Nephron (organoid): Measurements from ENCODE around the gene MYO18B.

ENCODE experiments used
- H3K27ac Mint-ChIP-seq, 3 experiments: 2 replicates each; pipeline ENCODE4 v1.8.0; 2020; ENCODE audit warnings: mixed read lengths in 3 of 3, mild to moderate bottlenecking in 2 of 3, moderate library complexity in 1 of 3
- H3K27me3 Mint-ChIP-seq: 2 replicates; pipeline ENCODE4 v1.8.0; 2021; ENCODE audit warnings: low read depth, mild to moderate bottlenecking, moderate library complexity, mixed read lengths
- H3K36me3 Mint-ChIP-seq: 2 replicates; pipeline ENCODE4 v1.8.0; 2020; ENCODE audit warnings: low read depth, mixed read lengths
- H3K4me1 Mint-ChIP-seq: 2 replicates; pipeline ENCODE4 v1.8.0; 2020; ENCODE audit warnings: mixed read lengths
- H3K4me3 Mint-ChIP-seq, 3 experiments: 2 replicates each; pipeline ENCODE4 v1.8.0; 2020; ENCODE audit warnings: mild to moderate bottlenecking in 3 of 3, mixed read lengths in 3 of 3, moderate library complexity in 2 of 3
- H3K9me3 Mint-ChIP-seq: 2 replicates; pipeline ENCODE4 v1.8.0; 2020; ENCODE audit warnings: mixed read lengths
- CTCF ChIP-seq, 3 experiments: fragments of 200-600 bp; sonication (generic); IDR thresholded peaks; one replicate each; pipeline ENCODE4 v1.5.0; 2021; ENCODE audit warnings: antibody characterized with exemption in 3 of 3; ENCODE audit not compliant: unreplicated experiment in 3 of 3

Gene MYO18B

GRCh38 chr22:25839755-25840154 is 97.8 kb downstream of the MYO18B start:
- TF ChIP-seq CTCF (IDR thresholded peaks at IDR 0.05; ENCODE audit: unreplicated experiment in 3 of 3) = no peak
- no peaks in the 10 kb centered on the region for H3K4me1 Mint-ChIP-seq
- no peaks in the 10 kb centered on the region for H3K9me3 Mint-ChIP-seq
- H3K4me3 Mint-ChIP-seq = no peak overlapping the region
- peaks cover 4% of the 10 kb centered on the region for H3K27me3 Mint-ChIP-seq
- H3K27ac Mint-ChIP-seq = no peak overlapping the region
- H3K36me3 Mint-ChIP-seq = no peaks in the 10 kb centered on the region

GRCh38 chr22:25840167-25840566 is 98.2 kb downstream of the MYO18B start:
- Mint-ChIP-seq H3K9me3 (no peaks in the 10 kb centered on the region), H3K27ac (no peak overlapping the region), H3K4me3 (no peak overlapping the region), H3K27me3 (peaks cover 4% of the 10 kb centered on the region), H3K4me1 (no peaks in the 10 kb centered on the region), H3K36me3 (no peaks in the 10 kb centered on the region)
- no peak for TF ChIP-seq CTCF (IDR thresholded peaks at IDR 0.05; ENCODE audit: unreplicated experiment in 3 of 3)

GRCh38 chr22:25840891-25841290 is 98.9 kb downstream of the MYO18B start:
- H3K9me3 Mint-ChIP-seq = no peaks in the 10 kb centered on the region
- H3K27me3 Mint-ChIP-seq = peaks cover 4% of the 10 kb centered on the region
- H3K4me3 Mint-ChIP-seq = no peak overlapping the region
- no peaks in the 10 kb centered on the region for H3K36me3 Mint-ChIP-seq
- no peaks in the 10 kb centered on the region for H3K4me1 Mint-ChIP-seq
- H3K27ac Mint-ChIP-seq = peak overlapping the region in 1 of 3 experiments; percentile 5
- TF ChIP-seq CTCF (IDR thresholded peaks at IDR 0.05; ENCODE audit: unreplicated experiment in 3 of 3) = no peak

GRCh38 chr22:25841775-25842174 is 99.8 kb downstream of the MYO18B start:
- H3K4me1 Mint-ChIP-seq = no peaks in the 10 kb centered on the region
- TF ChIP-seq CTCF (IDR thresholded peaks at IDR 0.05; ENCODE audit: unreplicated experiment in 3 of 3) = no peak
- H3K27me3 Mint-ChIP-seq = peaks cover 4% of the 10 kb centered on the region
- no peaks in the 10 kb centered on the region for H3K9me3 Mint-ChIP-seq
- no peak overlapping the region for H3K27ac Mint-ChIP-seq
- no peak overlapping the region for H3K4me3 Mint-ChIP-seq
- H3K36me3 Mint-ChIP-seq = no peaks in the 10 kb centered on the region

- Mint-ChIP-seq H3K4me1 (no peaks in the 10 kb centered on the region), H3K9me3 (no peaks in the 10 kb centered on the region), H3K4me3 (no peak overlapping the region), H3K27me3 (peaks cover 4% of the 10 kb centered on the region), H3K36me3 (no peaks in the 10 kb centered on the region), H3K27ac (no peak overlapping the region)
- TF ChIP-seq CTCF (IDR thresholded peaks at IDR 0.05; ENCODE audit: unreplicated experiment in 3 of 3) = no peak
Observed at GRCh38 chr22:25843660-25844405, 101.8 kb downstream of the MYO18B start.

- TF ChIP-seq CTCF (IDR thresholded peaks at IDR 0.05; ENCODE audit: unreplicated experiment in 3 of 3) = no peak
- no peak overlapping the region for H3K27ac Mint-ChIP-seq
- H3K4me1 Mint-ChIP-seq = no peaks in the 10 kb centered on the region
- H3K9me3 Mint-ChIP-seq = no peaks in the 10 kb centered on the region
- peaks cover 4% of the 10 kb centered on the region for H3K27me3 Mint-ChIP-seq
- H3K4me3 Mint-ChIP-seq = no peak overlapping the region
- H3K36me3 Mint-ChIP-seq = no peaks in the 10 kb centered on the region
Observed at GRCh38 chr22:25844601-25845000, 102.6 kb downstream of the MYO18B start.
